GM10266 (cell line): ENCODE measurements around the gene MTR.

Experiments used
- DNase-seq: peaks from one replicate; pipeline ENCODE4 v3.0.0; 2012; ENCODE audit errors: extremely low spot score
- TF ChIP-seq, protein P1 (sequence below): IDR thresholded peaks from 2 replicates; pipeline ENCODE4 v1.5.1; 2012; ENCODE audit warnings: mild to moderate bottlenecking, low read depth; ENCODE audit not compliant: control insufficient read depth, insufficient read depth; ENCODE audit errors: missing control alignments

MTR gene

DNA sequence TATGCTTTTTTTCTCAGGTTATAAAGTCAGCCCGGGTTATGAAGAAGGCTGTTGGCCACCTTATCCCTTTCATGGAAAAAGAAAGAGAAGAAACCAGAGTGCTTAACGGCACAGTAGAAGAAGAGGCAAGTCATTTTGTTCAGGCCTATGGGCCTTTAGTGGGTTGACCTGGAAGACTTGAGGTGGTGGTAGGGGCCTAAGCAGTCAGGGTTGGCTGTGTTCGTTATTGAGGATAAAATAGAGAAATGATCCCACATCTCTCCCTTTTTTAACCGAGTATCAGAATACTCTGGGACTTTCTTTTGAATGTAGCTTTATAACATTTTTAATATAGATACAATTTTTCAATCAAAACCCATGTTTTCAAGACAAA, 67.1 kb downstream of the MTR start:
- no peak for DNase-seq
- TF ChIP-seq, protein P1, sequence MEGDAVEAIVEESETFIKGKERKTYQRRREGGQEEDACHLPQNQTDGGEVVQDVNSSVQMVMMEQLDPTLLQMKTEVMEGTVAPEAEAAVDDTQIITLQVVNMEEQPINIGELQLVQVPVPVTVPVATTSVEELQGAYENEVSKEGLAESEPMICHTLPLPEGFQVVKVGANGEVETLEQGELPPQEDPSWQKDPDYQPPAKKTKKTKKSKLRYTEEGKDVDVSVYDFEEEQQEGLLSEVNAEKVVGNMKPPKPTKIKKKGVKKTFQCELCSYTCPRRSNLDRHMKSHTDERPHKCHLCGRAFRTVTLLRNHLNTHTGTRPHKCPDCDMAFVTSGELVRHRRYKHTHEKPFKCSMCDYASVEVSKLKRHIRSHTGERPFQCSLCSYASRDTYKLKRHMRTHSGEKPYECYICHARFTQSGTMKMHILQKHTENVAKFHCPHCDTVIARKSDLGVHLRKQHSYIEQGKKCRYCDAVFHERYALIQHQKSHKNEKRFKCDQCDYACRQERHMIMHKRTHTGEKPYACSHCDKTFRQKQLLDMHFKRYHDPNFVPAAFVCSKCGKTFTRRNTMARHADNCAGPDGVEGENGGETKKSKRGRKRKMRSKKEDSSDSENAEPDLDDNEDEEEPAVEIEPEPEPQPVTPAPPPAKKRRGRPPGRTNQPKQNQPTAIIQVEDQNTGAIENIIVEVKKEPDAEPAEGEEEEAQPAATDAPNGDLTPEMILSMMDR, result no peak

DNA sequence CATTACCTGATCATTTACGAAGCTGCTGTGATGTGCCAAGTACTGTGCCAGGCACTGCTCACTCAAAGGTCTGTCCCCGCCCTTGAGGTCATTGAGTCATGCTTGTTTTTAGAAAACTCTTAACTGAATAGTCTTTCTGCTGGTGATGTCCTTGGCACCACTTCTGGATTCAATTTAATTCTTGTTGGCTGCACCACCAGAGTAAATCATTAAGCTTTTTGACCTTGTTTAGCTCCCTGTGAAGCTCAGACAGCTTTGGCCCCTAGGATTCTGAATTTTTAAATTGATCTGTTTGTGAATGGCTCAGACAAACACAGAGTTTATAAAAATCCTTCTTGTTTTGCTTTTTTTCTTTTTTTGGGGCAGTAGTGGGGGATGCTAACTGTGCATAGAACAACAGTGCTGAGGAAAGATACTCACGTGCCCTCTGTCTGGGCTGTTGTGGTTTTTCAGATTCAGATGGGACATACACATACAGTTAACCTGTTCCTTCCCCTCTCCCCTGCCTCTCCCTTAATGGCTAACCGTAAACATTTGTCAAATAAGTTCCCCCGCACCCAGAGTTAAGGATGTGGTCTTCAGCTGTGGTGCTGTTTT, 67.6 kb downstream of the MTR start:
- TF ChIP-seq, protein P1, result no peak
- DNase-seq, result no peak

DNA sequence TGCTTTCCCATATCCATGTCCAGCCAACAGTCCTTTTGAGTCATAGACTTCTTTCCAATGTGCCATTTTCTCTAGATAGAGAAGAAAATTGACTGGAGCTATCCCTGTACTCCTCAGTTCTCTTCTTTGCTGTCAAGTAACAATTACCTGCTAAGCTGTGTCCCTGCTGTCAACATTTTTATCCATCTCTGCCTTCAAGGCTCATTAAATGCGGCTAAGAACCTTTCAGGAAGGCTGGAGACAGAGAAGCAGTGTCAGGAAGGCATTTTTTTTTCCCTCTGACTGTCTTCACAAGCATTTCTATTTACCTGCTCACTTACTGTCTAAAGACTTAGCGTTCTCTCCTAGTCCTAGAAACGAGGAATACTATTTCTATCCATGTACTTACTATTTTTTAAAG, 69.1 kb downstream of the MTR start:
- no peak for DNase-seq
- TF ChIP-seq, protein P1, result no peak

DNA sequence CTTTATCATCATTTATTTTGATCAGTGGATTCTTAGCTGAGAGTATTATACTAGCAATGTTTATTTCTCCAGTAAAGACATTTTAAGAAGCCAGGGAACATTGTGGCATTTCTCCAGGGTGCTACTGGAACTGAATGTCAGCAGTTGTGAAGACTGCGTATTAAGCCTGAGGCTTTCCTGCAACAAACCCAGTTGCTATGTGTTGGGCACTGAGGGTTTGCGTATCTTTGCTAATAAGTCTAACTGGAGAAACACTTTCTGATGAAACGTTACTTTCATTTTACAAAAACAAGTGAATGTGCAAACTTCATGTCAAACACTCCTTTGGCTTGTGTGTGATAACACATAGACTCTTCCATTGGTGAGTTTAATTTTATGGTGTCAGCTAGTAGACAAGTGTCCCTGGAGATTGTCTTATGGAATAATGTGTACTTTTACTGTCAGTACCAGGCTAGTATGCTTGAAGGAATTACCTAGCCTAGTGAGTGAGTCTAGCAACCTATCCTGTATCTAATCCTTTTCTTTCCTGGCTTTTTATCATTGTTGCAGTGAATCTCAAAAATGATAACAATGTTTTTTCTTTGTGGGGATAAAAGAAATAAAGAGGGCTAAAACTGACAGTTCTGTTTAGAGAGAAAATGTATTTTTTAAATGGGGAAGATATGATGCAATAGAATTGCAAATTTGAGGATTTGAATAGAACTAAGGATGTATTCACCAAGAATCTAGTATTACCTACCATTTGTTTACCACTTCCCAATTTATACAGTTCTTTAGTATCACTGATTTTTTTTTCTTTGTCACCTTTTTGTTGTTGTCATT, 70.1 kb downstream of the MTR start:
- no peak for DNase-seq
- TF ChIP-seq, protein P1, result no peak

DNA sequence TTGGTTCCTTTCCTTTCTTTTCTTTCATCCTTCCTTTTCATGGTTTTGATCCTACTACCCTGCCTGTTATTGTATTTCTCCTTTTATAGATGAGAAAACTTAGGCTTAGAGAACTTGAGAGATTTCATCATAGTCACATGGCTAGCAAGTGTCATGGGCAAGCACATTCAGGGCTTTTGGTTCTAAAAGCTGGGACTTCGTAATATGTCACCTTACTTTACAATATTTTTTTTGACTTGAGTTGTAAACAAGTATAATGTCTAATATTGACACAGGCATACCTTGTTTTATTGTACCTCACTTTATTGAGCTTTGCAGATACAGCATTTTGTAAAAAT, 70.7 kb downstream of the MTR start:
- DNase-seq, result no peak
- TF ChIP-seq, protein P1, result no peak

DNA sequence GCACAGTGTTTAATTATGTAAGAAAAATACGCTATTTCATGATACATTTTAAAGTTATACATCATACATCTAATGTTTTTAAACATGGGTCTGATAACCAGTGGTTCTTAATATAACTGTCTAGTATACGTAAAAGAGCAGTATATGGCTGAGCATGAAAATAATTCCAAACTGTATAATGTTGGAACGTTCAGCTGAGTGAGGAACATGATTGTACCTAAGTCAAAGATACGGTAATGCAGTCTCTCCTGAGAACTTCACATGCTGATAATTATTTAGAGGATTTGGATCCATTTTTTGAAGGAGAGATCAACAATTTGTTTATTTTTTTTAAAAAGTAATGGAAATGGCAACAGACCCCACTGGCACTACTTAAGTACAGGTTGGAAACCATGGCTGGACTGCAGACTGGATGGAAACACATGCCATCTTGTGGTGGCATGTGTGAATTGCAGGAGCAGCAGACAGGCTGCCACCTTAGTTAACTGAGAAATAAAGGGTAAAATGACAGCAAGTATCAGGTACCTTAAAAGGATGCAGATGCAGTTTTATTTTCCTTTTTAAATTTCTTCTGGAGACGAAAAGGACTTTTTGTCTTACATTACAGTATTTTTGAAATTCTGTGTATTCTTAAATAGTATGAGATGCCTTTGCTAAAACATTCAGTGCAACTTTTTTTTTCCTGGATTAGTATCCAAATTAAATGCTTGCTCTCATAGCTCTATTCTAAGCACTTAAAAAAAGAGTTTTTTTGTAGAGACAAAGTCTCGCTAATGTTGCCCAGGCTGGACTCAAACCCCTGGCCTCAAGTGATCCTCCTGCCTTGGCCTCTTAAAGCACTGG, 73.8 kb downstream of the MTR start:
- peak; percentile 40 for DNase-seq
- TF ChIP-seq, protein P1, result peak; percentile 96
